DOHH2 (cell line): ENCODE data around the gene S100G.

Experiments used
- H3F3A ChIP-seq: fragments of 200-600 bp; sonication (generic), shearing (Covaris generic); 2 replicates; pipeline ENCODE4 v1.6.0; 2016; ENCODE audit warnings: antibody characterized with exemption, mild to moderate bottlenecking; ENCODE audit not compliant: control insufficient read depth, insufficient read depth
- H3K27ac ChIP-seq: fragments of 200-600 bp; sonication (generic); 2 replicates; pipeline ENCODE4 v1.5.1; 2014; ENCODE audit warnings: low read depth, mild to moderate bottlenecking, low read length, moderate library complexity
- H3K27me3 ChIP-seq: fragments of 200-600 bp; sonication (generic); 2 replicates; pipeline ENCODE4 v1.6.1; 2014; ENCODE audit warnings: mild to moderate bottlenecking, low read length, mixed read lengths; ENCODE audit not compliant: control insufficient read depth
- H3K36me3 ChIP-seq: fragments of 200-600 bp; sonication (generic); 2 replicates; pipeline ENCODE4 v1.6.1; 2014; ENCODE audit warnings: mild to moderate bottlenecking, low read length, moderate library complexity, mixed read lengths; ENCODE audit not compliant: control insufficient read depth
- H3K4me1 ChIP-seq: fragments of 200-600 bp; sonication (generic); 2 replicates; pipeline ENCODE4 v1.6.1; 2014; ENCODE audit warnings: mild to moderate bottlenecking, low read length, mixed read lengths; ENCODE audit not compliant: control insufficient read depth
- H3K4me2 ChIP-seq: fragments of 200-600 bp; sonication (generic); 2 replicates; pipeline ENCODE4 v1.6.0; 2014; ENCODE audit warnings: mild to moderate bottlenecking, low read length, moderate library complexity
- H3K4me3 ChIP-seq: fragments of 200-600 bp; sonication (generic); 2 replicates; pipeline ENCODE4 v1.5.1; 2014; ENCODE audit warnings: mild to moderate bottlenecking, low read length, mixed read lengths
- H3K79me2 ChIP-seq: fragments of 200-600 bp; sonication (generic); 2 replicates; pipeline ENCODE4 v1.6.1; 2014; ENCODE audit warnings: mild to moderate bottlenecking, low read length, mixed read lengths; ENCODE audit not compliant: control insufficient read depth
- H3K9me2 ChIP-seq: fragments of 200-600 bp; sonication (generic); replicated peaks from 2 replicates; pipeline ENCODE4 v1.6.1; 2014; ENCODE audit warnings: mild to moderate bottlenecking, low read length, mixed read lengths; ENCODE audit not compliant: control insufficient read depth
- H3K9me3 ChIP-seq: fragments of 200-600 bp; sonication (generic); 2 replicates; pipeline ENCODE4 v1.6.1; 2014; ENCODE audit warnings: antibody characterized with exemption, low read length, mixed read lengths; ENCODE audit not compliant: control insufficient read depth, insufficient read depth
- H4K20me1 ChIP-seq: fragments of 200-600 bp; sonication (generic); 2 replicates; pipeline ENCODE4 v1.6.0; 2014; ENCODE audit warnings: low read depth, mild to moderate bottlenecking, antibody characterized with exemption, low read length, moderate library complexity; ENCODE audit not compliant: control insufficient read depth, insufficient read depth
- EZH2phosphoT487 ChIP-seq: fragments of 200-600 bp; sonication (generic); IDR thresholded peaks from 2 replicates; pipeline ENCODE4 v1.6.1; 2017; ENCODE audit warnings: borderline replicate concordance, mild to moderate bottlenecking, antibody characterized with exemption, low read length, moderate library complexity, mixed read lengths
- TF ChIP-seq, protein P1 (sequence below): fragments of 200-600 bp; sonication (generic); IDR thresholded peaks from one replicate; pipeline ENCODE4 v1.5.1; 2014; ENCODE audit warnings: antibody characterized with exemption, mild to moderate bottlenecking, low read depth, low read length; ENCODE audit not compliant: poor library complexity, severe bottlenecking

S100G gene

DNA sequence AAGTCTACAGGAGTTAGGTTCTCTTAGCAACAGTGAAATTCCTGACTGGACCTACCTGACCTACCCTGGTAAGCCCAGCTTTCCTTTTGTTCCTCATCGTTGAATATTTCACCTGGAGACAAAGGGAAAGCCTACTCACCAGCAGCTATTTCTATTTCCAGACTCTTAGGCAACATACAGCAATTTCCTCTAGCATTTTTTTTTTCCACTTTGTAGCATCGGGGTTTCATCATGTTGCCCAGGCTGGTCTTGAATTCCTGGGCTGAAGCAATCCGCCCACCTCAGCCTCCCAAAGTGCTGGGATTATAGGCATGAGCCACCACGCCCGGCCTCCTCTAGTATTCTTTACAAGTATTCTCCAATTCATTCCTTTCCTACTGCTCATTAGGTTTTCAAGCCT lies 6.8 kb upstream of the S100G start:
- no peak for TF ChIP-seq EZH2phosphoT487
- TF ChIP-seq, protein P1, sequence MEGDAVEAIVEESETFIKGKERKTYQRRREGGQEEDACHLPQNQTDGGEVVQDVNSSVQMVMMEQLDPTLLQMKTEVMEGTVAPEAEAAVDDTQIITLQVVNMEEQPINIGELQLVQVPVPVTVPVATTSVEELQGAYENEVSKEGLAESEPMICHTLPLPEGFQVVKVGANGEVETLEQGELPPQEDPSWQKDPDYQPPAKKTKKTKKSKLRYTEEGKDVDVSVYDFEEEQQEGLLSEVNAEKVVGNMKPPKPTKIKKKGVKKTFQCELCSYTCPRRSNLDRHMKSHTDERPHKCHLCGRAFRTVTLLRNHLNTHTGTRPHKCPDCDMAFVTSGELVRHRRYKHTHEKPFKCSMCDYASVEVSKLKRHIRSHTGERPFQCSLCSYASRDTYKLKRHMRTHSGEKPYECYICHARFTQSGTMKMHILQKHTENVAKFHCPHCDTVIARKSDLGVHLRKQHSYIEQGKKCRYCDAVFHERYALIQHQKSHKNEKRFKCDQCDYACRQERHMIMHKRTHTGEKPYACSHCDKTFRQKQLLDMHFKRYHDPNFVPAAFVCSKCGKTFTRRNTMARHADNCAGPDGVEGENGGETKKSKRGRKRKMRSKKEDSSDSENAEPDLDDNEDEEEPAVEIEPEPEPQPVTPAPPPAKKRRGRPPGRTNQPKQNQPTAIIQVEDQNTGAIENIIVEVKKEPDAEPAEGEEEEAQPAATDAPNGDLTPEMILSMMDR: no peak
- Histone ChIP-seq H3K27ac (no peak overlapping the region), H3K79me2 (no peaks in the 10 kb centered on the region), H3K27me3 (no peaks in the 10 kb centered on the region), H4K20me1 (no peaks in the 10 kb centered on the region), H3K4me1 (no peaks in the 10 kb centered on the region), H3K4me3 (no peak overlapping the region), H3F3A (no peaks in the 10 kb centered on the region), H3K9me2 (no peaks in the 10 kb centered on the region), H3K9me3 (no peaks in the 10 kb centered on the region), H3K4me2 (no peak overlapping the region), H3K36me3 (peaks cover 4% of the 10 kb centered on the region; the same call in 1 of the 2 replicates)

DNA sequence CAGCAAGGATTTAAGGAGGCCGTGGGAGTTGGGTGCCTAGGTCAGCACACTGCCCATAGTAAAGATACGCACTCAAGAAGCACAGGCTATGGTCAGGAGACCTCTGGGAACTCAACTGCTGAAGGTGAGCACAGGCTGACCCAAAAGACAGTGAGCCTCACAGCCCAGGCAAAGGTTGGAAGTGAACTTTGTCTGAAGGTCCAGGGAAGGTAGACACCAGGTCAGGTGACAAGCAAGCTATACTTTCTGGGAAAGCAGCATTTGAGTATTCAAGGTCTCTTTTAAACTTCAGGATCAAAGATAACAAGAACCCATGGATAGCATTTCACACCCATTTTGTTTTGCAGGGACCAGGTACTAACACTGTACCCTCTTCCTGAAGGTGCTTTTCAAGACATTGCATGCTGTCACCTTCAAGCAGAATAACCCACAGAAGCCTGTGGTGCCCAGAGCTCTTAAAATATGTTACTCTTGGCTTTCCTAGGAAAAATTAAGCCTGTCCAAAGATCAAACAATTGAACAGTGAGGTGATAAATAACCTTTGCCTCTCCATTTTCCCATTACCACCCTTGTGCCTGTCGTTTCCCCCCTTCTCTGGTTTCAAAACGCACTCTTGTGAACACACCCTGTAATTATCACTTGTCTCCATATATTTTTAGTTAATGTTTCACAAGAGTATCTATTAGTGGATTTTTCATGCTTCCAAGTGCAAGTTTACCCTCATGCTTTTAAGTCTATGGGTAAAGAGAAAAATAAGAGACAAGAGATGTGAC lies 3.4 kb upstream of the S100G start:
- H3K79me2 ChIP-seq: no peaks in the 10 kb centered on the region
- TF ChIP-seq EZH2phosphoT487: no peak
- TF ChIP-seq, protein P1: no peak
- no peaks in the 10 kb centered on the region for H3K4me1 ChIP-seq
- no peaks in the 10 kb centered on the region for H3K27me3 ChIP-seq
- no peaks in the 10 kb centered on the region; the same call in 1 of the 2 replicates for H3K36me3 ChIP-seq
- no peak overlapping the region for H3K27ac ChIP-seq
- no peaks in the 10 kb centered on the region for H3K9me3 ChIP-seq
- no peak overlapping the region for H3K4me2 ChIP-seq
- no peaks in the 10 kb centered on the region for H3K9me2 ChIP-seq
- no peaks in the 10 kb centered on the region for H3F3A ChIP-seq
- H3K4me3 ChIP-seq: no peak overlapping the region
- no peaks in the 10 kb centered on the region for H4K20me1 ChIP-seq

DNA sequence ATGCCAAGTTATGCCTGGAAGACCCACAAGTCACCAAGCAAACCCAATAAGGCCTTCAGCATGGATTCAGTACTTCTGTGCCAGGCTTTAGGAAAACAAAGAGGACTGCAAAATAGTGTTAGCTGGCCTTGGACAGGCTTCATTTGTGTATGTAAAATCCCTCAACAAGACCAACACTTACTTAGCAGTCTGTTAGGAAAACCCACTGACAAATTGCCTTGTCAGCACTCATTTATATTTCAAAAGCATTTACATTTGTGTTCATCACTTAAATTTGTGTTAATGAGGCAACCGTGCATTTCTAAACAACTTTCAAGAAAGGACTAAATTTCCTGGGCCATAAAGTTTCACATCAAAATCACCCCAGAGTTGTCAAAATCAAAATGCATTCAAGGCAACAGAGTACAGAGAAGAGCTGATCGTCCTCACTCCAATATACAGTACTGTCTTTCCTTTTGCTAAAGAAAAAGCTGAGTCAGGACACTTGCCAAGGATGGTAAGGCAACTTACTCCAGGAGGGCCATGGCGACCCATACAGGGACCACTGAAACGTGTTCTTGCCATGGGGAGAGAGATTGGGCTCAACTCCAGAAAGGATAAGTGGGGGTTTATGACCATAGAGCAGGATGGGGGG lies 1.6 kb downstream of the S100G start:
- Histone ChIP-seq H3K27ac (no peak overlapping the region), H4K20me1 (no peaks in the 10 kb centered on the region), H3K79me2 (no peaks in the 10 kb centered on the region), H3K4me2 (no peak overlapping the region), H3K4me1 (no peaks in the 10 kb centered on the region), H3K9me3 (no peaks in the 10 kb centered on the region), H3K36me3 (peaks cover 2% of the 10 kb centered on the region; the same call in 1 of the 2 replicates), H3K9me2 (no peaks in the 10 kb centered on the region), H3F3A (no peaks in the 10 kb centered on the region), H3K27me3 (no peaks in the 10 kb centered on the region), H3K4me3 (no peak overlapping the region)
- TF ChIP-seq EZH2phosphoT487: no peak

DNA sequence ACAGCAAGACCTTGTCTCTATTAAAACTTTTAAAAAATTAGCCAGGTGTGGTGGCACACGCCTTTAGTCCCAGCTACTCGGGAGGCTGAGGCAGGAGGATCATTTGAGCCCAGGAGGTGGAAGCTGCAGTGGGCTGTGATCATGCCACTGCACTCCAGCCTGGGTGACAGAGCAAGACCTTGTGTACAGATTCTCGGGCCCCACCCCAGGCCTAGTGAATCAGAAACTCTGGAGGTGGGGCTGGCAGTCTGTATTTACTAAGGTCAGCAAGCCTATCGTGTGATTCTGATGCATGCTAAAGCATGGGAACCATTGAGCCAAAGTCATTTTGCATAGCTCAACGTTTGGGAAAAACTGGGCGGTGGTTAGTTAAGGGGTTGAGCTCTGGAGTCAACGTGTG lies 3.5 kb downstream of the S100G start:
- no peak overlapping the region for H3K27ac ChIP-seq

More for the DNA sequence above, 3.5 kb downstream of the S100G start:
- H3K27me3 ChIP-seq: no peaks in the 10 kb centered on the region
- peaks cover 2% of the 10 kb centered on the region; the same call in 1 of the 2 replicates for H3K36me3 ChIP-seq
- no peak overlapping the region for H3K4me2 ChIP-seq
- H3K4me3 ChIP-seq: no peak overlapping the region
- no peak for TF ChIP-seq EZH2phosphoT487
- TF ChIP-seq, protein P1: no peak
- H3K4me1 ChIP-seq: no peaks in the 10 kb centered on the region
- no peaks in the 10 kb centered on the region for H3K9me3 ChIP-seq
- no peaks in the 10 kb centered on the region for H3F3A ChIP-seq
- no peaks in the 10 kb centered on the region for H4K20me1 ChIP-seq
- H3K79me2 ChIP-seq: no peaks in the 10 kb centered on the region
- no peaks in the 10 kb centered on the region for H3K9me2 ChIP-seq
